Stimulated activated CD4-positive, alpha-beta T cell treated with anti-CD3 and anti-CD28 coated beads, Interleukin-15, amount 100 ng/mL, for 24 hours (primary cell): ENCODE results near the gene SFMBT1.
"Not testable (repeated sequence)": the region's sequence is repeated elsewhere in the genome, so short reads cannot be mapped to it uniquely, and the experiment has no call there.

Source experiments
- DNase-seq: peaks from one replicate; pipeline ENCODE4 v3.0.0-alpha.2; 2020

SFMBT1 gene

DNA sequence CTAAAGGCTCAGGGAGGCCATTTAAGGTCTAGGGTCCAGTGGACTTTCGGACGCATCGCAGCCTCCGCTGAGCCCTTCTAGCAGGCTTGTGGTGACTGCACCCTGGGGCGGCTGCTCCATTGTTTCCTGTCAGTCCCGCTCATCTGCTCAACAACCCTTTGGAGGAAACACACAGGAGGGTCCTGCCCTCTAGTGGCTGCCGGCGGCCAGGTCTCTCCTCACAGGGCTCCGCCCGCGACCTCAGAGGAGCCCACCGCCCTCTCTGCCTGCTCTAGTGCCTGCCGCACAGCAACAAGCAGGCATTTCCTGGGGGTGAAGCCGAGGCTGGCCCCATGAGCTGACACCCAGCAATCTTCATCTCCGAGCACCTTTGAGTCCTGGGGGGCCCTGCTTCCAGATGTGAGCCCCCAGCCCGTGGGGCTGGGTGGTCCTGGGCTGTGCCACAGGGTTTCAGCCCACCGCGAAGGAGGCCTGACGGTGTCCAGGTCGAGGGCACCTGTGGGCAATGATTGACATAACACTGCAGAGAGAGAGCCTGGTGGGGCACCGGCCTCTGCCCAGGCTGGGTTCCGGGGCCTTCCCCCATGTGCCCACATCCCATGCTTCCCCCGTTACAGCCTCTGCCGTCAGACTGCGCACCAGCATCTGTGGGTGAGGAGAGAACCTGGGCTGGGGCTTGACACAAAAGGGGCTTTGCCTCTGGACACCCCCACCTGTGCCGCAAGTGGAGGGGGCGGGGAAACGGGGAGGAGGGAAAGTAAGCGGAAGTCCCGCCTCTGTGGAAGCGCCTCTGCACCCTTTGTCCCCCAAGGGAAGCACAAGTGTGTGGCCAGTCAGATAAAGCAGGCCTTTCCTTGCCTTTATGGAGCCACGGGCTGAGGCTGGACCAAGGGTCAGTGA is 27.0 kb upstream of the SFMBT1 start:
- peak; percentile 93 for DNase-seq

DNA sequence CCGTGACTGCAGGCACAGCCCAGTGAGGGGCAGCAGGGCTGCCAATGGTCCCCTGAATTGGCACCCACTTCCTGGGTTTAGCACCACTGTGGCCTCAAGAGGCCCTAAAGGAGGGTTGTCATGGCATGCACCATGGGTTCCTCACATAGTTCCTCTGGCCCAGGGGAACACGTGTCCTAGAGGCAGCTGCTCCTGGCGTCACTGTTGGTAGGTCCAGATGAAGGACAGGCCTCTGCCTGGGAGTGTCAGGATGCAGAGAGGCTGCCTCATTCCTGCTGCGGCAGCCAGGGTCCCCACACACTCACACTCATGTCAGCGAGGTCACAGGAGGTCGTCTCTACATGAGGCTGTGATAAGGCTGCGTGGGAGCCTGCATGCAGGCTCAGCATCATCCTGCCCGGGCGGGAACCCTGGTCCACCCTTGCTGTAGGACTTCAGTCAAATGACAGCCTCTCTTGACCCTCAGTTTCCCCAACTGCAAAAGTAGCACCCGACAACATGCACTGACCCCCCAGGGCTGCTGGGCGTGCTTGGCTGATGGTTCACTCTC is 26.1 kb upstream of the SFMBT1 start:
- no peak for DNase-seq

DNA sequence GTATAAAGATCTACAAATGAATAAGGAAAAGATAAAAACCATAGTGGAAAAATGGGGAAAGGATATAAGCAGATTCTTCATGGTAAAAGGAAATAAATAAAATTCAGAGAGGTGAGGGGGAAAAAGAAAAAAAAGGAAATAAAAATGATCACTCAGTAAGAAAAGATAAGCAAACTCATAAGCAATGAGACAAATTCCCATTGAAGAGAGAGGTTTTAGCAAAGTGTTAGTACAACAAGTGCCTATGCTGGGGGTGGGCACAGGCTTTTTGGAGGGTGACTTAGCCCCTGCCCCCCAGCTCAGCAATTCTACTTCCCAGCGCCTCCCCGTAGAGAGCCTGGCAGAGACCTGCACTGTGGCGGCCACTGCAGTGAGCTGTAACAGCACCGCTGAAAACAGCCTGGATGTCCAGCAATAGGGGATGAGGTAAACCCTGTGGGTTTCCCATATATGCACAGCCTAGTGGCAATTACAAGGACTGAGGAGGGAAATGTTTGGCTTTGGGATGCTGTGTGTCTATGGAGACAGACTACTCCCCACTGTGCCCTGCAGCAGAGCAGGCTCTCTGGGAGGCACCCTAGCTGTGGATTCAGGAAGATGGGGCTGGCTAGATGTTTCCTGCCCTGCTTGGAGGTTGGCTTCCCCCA is 23.7 kb upstream of the SFMBT1 start:
- no peak for DNase-seq

DNA sequence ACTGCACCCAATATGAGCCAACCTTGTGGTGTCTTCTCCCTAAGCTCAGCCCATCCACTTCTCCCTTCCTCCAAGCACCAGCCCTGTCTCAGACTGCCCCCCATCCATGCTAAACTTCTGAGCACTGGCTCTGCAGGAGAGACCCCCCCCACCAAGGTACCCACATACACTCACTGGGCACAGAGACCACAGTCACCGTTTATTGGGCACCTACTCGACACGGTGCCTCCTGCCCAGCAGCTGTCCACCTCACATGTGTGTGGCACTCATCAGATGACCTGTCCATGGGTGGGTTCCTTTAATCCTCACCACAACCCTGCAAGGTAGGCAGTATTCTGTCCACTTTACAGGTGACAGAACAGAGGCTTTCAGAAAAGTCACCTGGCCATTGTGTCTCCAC is 22.3 kb upstream of the SFMBT1 start:
- no peak for DNase-seq

DNA sequence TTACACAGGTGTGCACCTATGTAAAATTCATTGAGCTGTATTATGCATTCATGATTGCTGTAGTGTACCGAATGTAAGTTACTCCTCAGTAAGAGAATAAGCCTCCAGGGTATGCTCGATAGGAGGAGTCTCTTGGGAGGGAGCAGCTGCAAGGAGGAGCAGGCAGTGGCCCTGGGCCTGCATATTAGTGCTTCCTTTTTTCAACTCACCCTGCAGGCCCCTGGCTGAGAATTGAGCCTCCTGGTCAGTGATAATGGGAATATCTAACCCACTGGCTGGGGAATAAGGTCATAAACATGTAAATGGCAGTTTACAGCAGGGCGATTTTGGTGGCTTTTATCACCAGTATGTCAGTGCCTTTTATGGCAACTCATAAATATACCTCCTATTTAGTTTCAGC is 21.7 kb upstream of the SFMBT1 start:
- no peak for DNase-seq

DNA sequence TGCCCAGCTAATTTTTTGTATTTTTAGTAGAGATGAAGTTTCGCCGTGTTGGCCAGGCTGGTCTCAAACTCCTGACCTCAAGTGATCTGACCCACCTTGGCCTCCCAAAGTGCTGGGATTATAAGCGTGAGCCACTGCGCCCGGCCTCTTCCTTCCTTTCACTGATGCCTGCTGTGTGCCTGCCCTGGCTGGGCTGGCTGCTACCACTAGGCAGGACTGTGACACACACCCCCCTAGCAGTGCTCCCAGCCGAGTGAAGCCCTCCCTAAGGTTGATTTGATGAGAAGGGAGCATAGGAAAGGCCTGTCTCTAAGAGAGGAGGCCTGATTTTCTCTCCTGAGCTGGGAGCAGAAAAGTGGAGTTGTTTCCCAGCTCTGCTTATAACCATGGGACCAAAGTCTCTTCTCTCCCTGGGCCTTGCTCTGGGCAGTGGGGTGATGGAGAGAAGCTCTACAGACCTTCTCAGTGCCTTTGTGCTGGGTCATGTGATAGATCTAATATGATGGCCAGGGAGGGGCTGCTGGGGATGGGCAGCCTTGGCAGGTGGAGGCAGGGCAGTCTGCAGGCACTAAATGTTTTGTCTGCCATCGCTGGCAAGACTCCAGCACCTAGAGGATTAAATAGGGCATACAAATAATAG is 20.1 kb upstream of the SFMBT1 start:
- no peak for DNase-seq

DNA sequence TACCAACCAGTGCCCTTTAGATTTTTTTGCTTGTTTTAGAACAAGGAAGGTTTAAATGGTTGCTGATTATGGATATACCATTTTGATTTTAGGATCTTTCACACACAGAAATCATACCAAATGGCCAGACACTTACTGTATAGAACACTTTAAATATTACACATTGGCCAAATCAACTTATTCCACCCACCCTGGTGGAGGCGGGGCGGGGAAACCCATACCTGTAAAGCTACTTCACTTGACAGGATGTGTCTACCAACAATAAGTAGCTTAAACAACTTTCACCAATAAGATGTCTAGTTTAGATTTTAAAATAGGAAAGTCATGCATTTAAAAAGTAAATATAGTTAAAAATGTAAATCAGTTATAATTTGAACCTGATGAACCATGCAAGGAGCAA is 17.0 kb upstream of the SFMBT1 start:
- DNase-seq, result no peak

DNA sequence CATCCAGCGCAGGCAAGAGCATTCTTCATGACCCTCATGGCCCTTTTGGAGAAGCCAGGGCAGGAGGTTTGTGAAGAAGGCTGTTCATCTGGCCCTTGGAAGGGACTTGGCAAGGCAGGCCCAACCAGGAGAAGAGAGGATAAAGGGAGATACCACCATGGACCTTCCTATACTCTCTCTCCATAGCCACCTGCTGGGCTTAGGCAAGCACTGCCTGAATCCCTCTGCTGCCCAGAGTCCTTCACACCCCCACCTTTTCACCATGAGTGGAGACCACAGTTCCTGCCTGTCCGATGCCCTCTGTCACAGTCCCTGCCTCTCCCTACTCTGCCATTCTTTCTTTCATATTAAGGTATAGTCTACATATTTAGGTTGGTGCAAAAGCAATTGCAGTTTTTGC is 10.6 kb upstream of the SFMBT1 start:
- DNase-seq, result no peak

DNA sequence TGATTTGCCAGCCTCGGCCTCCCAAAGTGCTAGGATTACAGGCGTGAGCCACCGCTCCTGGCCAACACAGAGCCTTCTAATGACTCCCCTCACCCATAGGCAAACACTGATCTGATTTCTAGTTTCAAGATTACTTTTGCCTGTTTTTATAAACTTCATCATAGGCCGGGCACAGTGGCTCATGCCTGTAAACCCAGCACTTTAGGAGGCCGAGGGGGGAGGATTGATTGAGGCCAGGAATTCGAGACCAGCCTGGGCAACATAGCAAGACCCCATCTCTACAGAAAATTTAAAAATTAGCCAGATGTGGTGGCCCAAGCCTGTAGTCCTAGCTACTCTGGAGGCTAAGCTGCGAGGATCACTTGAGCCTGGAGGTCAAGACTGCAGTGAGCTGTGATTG is 8.4 kb upstream of the SFMBT1 start:
- DNase-seq, result not testable (repeated sequence)

DNA sequence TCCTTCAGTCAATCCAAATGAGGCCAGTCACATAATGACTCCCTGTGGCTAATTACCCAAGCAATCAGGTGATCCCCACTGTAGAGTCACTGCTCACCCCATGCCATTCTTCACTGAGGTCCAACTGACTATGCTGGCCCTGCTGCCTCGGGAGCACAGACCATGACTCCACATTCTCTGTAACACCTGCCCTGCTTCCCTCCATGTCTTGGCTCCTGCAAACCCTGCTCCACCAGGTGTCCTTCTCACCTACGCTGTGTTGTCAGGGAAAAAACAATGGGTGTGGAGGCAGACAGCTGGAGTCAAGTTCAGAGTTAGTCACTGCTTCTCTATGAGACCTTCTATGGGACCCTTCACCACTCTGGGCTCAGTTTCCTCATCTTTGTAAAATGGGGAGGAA is 6.1 kb upstream of the SFMBT1 start:
- no peak for DNase-seq

DNA sequence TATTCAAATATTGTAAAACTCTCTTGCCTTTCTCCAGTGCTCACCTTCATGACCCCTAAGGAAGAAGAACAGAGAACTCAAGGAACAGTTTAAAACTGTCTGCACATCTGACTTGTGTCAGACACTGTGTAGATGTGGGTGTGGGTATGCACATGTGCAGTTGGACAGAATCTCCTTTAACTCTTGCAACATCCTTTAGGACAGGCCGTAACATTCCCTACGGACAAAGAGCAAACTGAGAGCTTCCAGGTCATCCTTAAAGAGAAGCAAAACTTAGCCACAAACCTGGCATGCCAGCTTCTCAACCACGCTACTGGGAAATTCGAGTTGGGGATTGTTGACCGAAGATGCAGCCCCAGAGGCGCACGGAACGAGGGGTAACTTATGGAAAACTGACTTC is 4.1 kb upstream of the SFMBT1 start:
- DNase-seq, result no peak

DNA sequence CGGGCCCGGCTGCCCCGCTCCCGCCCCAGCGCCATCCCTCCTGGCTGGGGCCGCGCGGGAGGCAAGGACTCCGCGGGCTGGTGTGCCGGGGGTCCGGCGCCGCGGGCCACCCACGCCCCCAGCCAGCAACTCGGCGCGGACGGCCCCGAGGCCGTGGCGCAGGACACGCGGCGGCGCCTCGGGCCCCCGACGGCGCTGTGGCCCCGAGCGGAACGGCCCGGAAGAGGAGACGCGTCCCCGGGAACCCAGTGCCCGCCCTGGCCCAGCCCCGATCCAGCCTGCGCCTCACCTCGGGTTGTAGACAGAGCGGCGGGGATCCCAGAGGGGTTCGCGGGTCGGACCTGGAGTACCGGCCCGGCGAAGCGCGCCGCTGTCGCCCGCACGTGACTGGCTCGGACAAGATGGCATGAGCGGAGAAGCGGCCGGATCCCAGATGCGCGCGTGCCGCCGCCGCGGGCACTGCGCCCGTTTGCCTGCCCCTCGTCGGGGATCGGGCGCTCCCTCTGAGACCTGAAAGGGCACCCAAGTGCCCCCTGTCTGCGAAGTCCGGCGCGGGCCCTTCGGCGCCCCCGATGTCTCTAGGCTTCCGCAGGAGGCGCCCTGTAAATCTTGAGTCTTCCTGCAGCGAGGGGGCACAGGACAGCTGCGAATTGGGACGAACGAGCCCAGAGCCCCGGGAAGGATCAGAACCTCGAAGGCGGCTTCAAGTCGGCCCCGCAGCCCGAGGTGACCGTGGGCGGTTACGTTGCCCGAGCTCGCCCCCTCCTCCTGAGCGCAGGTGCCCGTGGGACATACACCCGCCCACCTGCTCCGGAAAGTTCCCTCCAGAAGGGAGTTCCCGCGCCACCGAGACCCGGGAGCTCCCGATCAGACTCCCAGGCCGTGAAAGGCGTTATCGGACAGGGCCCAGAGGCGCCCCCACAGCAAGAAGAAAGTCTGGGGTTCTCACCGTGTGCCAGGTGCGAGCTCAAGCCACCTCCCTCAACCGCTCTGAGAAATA is 598 bp upstream of the SFMBT1 start:
- peak; percentile 63 for DNase-seq

DNA sequence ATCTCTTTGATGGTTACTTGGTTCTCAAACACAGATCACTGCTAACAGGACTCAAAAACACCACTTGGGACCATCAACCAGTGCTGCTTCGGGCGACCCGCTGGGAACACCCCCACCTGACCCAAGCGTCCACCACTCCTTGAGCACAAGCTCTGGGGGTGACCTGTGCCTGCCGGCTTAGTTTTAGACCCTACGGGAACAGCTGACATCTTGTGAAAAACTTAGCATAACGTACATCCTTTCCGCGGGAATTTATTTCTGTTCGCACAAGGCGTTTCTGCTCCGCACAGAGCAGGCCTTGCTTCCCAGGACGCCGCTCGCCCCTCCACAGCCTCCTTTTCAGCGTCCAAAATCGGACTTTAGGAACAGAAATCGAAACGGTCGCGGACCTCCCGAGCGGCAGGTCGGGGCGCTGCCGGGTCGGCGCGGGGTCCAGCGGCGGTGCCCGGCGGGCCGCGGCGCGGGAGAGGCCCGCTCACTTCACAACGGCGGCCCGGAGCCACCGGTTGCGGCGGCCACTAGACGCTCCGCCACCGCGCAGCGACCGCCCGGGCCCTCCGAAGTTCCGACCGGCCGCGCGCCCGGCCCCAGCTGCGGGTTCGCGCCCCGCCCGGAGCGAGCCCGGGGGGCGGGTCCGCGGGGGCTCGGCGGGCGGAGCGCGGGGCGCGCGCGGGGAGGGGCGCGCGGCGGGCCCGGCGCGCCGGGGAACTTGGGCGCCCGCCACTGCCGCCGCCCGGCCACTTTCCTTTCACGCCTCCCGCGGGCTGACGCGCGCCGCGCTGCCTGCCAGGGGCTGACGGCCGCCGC is 959 bp downstream of the SFMBT1 start:
- DNase-seq, result peak; percentile 60

DNA sequence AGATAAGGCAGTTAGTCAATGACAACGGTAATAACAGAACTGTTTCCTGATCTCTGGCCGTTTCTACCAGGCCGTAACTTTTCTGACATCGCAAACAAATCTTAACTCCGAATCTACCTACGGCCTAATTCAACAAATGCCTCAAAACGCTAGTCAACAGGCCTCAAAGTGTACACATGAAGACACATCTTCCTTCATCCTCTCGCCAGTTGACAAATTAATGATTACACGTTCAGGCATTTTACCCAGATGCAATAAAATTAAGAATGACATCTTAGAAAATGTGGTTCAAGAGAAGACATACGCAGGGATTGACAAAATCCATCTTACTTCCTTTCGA is 1.5 kb downstream of the SFMBT1 start:
- DNase-seq, result no peak

DNA sequence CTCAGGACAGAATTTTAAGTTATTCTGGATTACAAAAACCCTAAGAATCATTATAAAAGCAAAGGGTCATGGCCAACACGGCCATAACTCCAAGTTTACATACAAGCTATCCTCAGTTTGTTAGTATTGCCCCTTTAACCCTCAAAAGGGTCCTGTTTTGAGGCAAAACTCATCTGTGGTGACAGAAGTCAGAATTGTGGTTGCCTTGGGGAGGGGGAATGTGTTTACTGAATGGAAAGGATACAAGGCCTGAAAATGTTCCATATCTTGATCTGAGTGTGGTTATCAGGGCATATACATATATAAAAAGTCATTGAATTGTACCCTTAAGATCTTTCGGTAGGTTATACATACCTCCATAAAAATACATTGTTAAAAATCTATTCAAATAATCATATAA is 2.1 kb downstream of the SFMBT1 start:
- peak; percentile 7 for DNase-seq

DNA sequence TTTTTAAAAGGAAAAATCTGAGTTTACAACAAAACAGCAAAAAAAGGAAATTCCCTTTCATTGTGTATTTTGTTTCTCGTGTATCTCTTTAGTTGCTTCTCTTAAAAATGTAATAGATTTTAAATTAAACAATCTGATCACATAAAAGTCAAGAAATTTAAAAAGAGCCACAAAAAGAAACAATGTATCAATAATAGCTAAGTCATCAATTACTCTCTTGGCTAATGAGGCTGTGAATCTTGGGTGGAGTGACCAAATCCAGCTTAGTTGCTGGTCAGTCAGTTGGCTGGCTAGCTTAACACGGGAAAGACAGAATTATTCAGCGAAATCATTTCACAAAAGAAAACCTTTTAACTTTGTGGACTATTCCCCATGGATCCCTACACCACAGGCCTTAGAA is 3.2 kb downstream of the SFMBT1 start:
- no peak for DNase-seq

DNA sequence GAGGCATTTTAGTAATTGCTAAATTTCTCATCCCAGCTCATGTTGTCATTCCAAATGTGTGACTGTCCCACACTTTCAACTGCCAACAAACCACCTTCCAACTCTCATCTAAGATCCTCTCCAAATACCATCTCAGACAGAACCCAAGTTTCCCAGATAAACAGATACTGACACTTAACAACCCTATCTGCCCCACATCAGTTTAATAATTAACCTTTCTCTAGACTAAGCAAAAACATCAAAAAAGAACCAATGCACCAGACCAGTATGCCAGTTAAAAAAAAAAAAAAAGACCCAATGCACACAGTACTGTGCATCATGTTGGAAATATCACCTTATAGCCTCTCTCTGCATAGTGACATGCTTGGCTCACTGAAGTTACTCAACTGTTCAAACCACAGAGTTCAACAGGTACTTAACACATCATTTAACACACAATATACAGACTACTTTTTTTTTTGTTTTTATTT is 5.5 kb downstream of the SFMBT1 start:
- no peak for DNase-seq

DNA sequence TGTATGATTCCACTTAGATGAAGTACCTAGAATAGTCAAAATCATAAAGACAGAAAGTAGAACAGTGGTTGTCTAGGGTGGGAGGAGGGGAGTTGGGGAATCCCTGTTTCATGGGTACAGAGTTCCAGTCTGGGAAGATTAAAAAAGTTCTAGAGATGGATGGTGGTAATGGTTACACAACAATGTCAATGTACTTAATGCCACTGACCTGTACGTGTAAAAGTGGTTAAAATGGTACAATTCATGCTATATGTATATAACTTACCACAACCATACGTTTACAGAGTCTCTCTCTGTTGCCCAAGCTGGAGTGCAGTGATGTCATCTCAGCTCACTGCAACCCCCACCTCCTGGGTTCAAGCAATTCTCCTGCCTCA is 6.5 kb downstream of the SFMBT1 start:
- no peak for DNase-seq

DNA sequence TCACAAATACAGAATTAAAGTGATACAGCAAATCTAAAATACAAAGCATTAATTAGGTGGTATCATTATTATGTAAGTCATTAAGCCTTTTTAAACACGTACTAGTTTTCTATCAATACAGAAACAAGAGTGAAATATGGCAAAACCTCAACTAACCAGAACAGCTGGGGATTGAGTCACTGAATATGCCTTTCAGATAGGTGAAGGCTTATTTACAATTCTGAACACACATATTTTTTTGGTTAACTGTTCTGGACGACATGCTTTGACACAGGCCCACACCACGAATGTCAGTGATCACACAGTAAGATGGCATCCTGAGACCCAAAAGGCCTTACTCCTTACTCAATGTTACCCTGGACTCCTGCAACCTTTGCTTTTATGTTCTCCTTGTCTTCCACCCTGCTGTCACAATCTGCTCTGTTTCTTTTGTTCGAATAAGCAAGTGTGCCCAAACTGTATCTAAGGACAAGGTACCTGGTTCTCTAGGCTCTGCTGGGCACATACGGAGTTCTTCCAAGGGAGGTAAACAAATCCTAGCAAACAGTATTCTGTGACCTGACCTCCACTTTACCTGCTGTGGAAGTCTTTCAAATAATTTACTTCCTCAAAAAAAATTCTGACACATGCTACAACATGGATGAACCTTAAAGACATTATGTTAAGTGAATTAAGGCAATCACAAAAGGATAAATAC is 7.0 kb downstream of the SFMBT1 start:
- DNase-seq, result no peak

DNA sequence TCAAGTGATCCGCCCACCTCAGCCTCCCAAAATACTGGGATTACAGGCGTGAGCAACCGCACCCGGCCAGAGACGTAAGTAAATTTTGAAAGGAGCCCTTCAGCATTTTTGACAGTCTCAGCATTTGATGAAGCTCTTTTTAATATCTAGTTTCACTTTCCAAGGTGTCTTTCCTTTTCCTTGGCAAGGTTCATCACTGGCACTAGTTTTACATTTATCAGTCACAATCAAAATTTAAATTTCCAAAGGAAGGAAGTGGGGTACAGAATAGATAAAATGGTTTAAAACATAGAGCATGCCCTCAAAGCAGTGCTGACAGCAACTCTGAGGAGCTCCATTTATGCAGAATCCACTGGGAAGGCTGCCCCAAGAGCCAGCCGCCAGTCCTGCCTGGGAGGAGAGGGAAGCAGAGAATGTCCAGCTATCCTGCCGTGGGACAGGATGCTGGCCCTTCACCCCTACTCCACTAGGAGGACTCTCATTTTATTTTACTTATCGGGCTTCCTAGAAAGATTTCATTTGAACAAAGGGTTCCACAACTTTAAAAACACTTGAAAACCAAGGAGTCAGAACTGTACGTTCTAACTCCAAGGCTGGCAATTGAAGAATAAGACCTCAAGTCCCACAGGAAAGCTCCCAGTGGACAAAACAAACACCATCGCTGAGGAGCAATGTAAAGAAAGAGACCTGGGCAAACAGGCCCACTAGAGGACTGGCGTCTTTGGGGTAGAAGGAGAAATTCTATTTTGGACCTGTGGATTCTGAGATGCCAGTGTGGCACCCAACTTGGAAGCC is 9.9 kb downstream of the SFMBT1 start:
- no peak for DNase-seq
